Activated CD8-positive, alpha-beta memory T cell treated with anti-CD3 and anti-CD28 coated beads, Interleukin-2, amount 50 U/mL, for 48 hours (primary cell): ENCODE measurements around the gene BCAT1.
"Not testable (repeated sequence)": the region's sequence is repeated elsewhere in the genome, so short reads cannot be mapped to it uniquely, and the experiment has no call there.

ENCODE experiments used
- DNase-seq: peaks from one replicate; pipeline ENCODE4 v3.0.0-alpha.2; 2020

BCAT1 gene

DNA sequence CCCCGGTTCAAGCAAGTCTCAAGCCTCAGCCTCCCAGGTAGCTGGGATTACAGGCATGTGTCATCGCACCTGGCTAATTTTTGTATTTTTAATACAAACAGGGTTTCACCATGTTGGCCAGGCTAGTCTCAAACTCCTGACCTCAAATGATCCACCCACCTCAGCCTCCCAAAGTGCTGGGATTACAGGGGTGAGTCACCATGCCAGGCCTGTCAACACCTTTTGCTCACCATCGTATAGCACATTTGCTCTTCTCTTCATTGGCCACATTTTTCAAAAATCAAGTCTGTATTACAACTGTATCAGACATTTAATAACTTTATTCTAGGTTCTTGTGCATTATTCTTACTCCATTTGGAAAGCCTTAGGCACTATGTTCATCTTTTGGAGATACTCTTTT, 50.3 kb downstream of the BCAT1 start:
- no peak for DNase-seq

DNA sequence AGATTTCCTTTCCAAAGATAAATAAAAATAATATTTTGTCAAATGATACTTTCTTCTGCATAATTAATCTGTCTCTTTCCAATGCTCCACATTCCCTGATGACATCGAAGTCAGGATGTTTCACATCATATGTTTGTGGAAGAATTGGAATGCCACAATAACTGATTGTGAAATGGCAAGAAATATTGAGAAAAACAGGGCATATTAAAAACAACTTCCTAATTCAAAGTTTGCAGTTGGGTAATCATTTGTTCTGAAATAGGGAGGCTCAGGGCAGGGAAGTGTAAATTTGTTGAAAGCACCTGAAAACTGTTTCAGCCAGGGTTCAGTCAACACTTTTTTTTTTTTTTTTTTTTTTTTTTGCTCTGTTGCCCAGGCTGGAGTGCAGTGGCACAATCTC, 50.7 kb downstream of the BCAT1 start:
- DNase-seq = no peak

GRCh38 chr12:24896171-24896570, 52.7 kb downstream of the BCAT1 start:
- DNase-seq = no peak

GRCh38 chr12:24895612-24896011, 53.3 kb downstream of the BCAT1 start:
- DNase-seq = no peak

- DNase-seq = no peak
These were observed 54.0 kb downstream of the BCAT1 start for GRCh38 chr12:24894879-24895278.

- no peak for DNase-seq
These were observed 58.7 kb downstream of the BCAT1 start for GRCh38 chr12:24890048-24890803.

GRCh38 chr12:24889411-24889810, 59.5 kb downstream of the BCAT1 start:
- no peak for DNase-seq

- no peak for DNase-seq
These were observed 60.1 kb downstream of the BCAT1 start for GRCh38 chr12:24888813-24889212.

DNA sequence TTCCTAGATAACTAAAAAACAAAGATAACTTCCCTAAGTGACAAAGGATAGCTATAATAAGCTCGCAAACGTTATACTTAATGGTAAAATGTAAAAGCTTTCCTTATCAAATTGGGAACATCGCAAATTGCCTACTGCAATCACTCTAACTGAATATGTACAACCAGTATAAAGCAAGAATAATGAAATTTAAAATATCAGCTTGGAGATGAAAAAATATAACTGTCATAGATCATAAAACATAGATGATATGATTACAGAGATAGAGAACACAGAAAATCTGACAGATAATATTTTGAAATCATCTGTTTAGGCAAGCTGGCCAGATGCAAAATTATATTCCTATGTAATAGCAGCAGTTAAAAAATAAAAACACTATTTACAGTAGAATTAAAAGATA, 64.0 kb downstream of the BCAT1 start:
- DNase-seq = no peak

DNA sequence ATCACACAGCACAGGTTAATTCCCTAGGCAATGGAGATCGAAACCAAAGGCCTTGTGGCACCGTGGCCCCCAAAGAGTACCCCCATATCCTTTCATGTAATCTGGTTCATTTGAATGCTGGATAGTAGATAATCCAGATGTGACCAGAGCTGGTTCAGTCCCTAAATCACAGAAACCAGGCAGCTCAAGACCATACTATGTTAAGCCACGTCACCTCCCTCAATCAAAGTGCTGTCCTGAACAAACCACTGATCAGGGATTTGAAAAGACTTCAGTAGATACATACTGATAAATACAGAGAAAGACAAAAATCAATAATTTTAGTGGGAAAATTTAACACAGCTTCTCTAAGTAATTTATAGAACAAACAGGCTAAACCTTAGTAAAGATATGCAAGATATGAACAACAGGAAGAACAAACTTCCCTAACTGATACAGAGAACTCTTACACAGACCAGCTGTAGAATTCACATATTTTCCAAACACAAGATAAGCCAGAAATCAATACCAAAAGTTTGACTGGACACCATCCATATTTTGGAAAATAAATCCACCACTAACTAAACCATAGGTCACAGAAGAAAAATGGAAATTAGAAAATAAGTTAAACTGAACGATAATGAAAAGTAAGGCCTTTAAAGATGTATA, 67.1 kb downstream of the BCAT1 start:
- no peak for DNase-seq

DNA sequence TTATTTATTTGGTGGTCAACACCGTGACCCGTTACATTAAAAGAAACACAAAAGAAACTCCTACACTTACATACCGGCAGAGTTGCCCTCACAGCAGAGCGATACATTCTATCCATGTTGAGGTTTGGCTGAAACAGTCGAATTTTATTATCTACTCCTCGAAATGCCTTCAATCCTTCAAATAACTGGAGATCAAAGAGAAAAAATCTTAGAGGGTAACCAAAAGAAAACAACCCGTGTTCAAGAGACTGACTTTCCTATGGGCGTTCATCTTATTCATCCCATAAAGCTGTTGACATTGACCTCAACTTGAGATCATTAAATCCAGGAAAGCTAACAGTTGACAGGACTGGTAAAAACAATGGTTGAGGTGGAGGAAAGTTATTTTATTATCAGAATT, 67.7 kb downstream of the BCAT1 start:
- DNase-seq = no peak

DNA sequence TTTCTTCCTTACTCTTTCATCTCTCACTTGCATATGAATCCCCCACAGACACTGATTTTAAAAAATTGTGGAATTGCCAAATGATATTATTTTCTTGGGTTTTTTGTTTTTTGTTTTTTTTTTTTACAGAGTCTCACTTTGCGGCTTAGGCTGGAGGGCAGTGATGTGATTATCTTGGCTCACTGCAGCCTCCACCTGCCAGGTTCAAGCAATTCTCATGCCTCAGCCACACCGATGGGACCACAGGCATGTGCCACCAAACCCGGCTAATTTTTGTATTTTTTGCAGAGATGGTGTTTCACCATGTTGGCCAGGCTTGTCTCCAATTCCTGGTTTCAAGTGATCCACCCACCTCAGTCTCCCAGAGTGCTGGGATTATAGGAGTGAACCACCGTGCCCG, 68.2 kb downstream of the BCAT1 start:
- DNase-seq = no peak

GRCh38 chr12:24879644-24880043, 69.3 kb downstream of the BCAT1 start:
- no peak for DNase-seq

- no peak for DNase-seq
These were observed 73.9 kb downstream of the BCAT1 start for GRCh38 chr12:24875014-24875413.

DNA sequence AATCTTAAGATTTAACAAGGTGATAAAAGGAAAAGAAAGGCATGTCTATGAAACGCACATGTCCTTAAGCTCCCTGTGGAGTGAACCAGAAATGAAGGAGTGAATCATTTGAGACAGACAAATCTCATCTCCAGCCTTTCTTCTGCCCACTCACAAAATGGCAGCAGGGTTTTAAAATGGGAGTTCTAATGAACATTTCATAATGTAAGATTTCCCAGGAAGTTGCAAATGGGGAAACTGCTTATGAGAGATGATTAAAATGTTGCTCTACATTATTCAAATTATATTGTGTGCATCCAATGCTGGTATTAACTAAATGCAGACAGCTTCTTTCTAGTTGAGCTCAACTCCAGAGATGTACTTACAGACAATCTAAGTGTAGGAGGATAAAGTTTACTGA, 76.7 kb downstream of the BCAT1 start:
- DNase-seq = no peak

GRCh38 chr12:24866139-24866538, 82.8 kb downstream of the BCAT1 start:
- not testable (repeated sequence) for DNase-seq

DNA sequence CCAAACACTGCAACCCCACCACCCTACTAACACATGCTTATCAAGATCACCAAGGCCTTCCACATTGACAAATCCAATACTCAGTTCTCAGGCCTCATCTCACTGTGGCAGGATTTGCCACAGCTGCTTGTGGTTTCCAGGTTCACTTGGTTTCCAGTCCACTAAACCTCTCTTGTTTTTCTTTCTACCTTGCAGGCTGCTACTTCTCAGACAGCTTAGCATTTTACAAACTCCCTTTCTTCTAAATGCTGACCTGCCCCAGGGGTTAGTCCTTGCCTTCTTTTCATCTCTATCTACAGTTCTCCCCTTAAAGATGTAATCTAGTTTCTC, 84.1 kb downstream of the BCAT1 start:
- no peak for DNase-seq

GRCh38 chr12:24861766-24862540, 86.9 kb downstream of the BCAT1 start:
- DNase-seq = no peak

DNA sequence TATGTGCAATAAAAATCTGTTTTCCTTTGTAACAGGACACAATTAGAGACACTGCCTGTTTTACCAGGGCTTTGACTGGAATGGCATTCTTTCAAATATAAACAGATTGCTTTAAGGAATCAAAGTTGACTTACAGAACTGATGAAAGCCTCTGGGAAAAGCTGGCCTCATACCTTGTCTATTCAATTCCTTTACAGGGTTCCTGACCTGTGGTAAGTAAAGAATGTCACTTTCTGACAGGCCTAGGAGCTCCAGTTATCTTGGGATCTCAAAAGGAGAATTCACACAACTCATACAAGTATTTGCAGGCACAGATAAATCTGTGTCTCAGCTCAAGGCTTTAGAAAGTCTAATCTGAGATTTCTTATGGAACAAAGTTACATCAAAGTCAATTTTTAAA, 88.4 kb downstream of the BCAT1 start:
- DNase-seq = no peak

- no peak for DNase-seq
These were observed 92.4 kb downstream of the BCAT1 start for GRCh38 chr12:24856541-24856940.

DNA sequence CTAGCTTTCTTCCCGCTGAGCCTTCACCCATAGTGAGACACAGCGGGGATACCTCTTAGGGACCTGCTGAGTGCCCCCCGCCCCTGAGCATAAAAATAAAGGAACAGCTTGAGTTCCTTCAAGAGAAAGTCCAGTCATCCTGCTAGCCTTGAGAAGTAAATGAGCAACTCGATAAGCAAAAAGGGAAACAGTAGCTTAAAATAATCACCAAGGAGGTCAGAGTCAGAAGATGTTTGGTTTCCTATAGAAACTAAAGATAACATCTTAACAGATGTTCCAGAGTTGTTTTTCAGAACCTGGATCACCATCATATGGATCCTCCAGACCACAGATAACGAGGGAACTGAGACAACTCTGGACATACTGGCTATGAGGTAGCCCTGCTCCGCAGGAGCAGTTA, 94.0 kb downstream of the BCAT1 start:
- DNase-seq = no peak

DNA sequence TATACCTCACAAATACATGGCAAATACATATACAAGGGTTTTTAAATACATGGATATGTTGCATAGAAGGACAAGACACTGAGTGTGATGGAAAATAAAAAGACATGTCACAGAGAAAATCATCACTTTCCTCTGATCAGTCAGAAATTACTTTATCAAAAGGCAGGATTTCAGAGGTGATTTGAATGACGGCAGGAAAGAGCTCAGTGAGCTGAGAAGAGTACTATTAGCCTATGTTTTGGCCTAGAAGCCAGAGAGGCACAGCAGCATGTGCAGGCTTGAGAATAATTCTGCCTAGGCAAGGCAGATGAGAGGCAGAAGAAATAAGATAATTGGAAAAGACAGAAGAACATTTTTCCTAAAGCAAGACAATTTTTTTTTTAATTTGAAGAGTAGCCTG, 94.9 kb downstream of the BCAT1 start:
- DNase-seq = no peak

DNA sequence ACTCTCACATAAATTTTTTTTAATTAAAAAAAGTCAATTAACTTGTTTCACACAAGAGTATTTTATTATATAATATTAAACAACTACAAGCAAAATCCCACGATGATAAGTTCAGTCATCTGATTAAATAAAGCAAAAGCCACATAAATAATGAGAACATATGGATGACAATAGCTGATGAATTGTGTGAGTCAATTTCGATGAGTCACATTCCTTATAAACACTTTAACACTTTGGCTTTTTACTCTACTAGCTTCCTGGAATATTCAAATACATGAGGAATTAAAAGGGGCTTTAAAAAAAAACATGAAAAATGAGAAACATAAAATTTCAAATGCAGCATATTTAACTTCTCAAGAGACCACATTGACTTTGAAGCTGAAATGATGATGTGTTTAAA, 95.3 kb downstream of the BCAT1 start:
- DNase-seq = no peak

- no peak for DNase-seq
These were observed 95.8 kb downstream of the BCAT1 start for GRCh38 chr12:24853094-24853493.
